Karpas-422 (cell line): ENCODE data around the gene BPIFB2. TPM values are rescaled to one million over a fixed set of nuclear protein-coding genes. Genes with fewer than 3 reads are reported as not detected.

Experiments
- DNase-seq: peaks from one replicate; pipeline ENCODE4 v3.0.0-alpha.2; 2015
- H2AFZ ChIP-seq: fragments of 200-600 bp; sonication (generic); 2 replicates; pipeline ENCODE4 v1.6.1; 2014; ENCODE audit warnings: antibody characterized with exemption, low read length, mixed read lengths
- H3K27ac ChIP-seq: fragments of 200-600 bp; sonication (generic); 2 replicates; pipeline ENCODE4 v1.5.1; 2014; ENCODE audit warnings: mild to moderate bottlenecking, low read length, moderate library complexity
- H3K27me3 ChIP-seq: fragments of 200-600 bp; sonication (generic); 2 replicates; pipeline ENCODE4 v1.6.1; 2014; ENCODE audit warnings: low read length, mixed read lengths
- H3K36me3 ChIP-seq: fragments of 200-600 bp; sonication (generic); 2 replicates; pipeline ENCODE4 v1.6.1; 2014; ENCODE audit warnings: low read length, mixed read lengths; ENCODE audit not compliant: insufficient read depth
- H3K4me1 ChIP-seq: fragments of 200-600 bp; sonication (generic); 2 replicates; pipeline ENCODE4 v1.6.1; 2014; ENCODE audit warnings: mild to moderate bottlenecking, low read length, mixed read lengths
- H3K4me2 ChIP-seq: fragments of 200-600 bp; sonication (generic); 2 replicates; pipeline ENCODE4 v1.6.1; 2014; ENCODE audit warnings: low read length, low read depth, mild to moderate bottlenecking; ENCODE audit not compliant: poor library complexity, severe bottlenecking
- H3K4me3 ChIP-seq: fragments of 200-600 bp; sonication (generic); 2 replicates; pipeline ENCODE4 v1.5.1; 2014; ENCODE audit warnings: mild to moderate bottlenecking, antibody characterized with exemption, low read length, mixed read lengths
- H3K79me2 ChIP-seq: fragments of 200-600 bp; sonication (generic); 2 replicates; pipeline ENCODE4 v1.6.1; 2014; ENCODE audit warnings: mild to moderate bottlenecking, low read length, mixed read lengths
- H3K9ac ChIP-seq: fragments of 200-600 bp; sonication (generic); 2 replicates; pipeline ENCODE4 v1.6.0; 2014; ENCODE audit warnings: low read length
- H3K9me2 ChIP-seq: fragments of 200-600 bp; sonication (generic), shearing (Covaris generic); replicated peaks from 2 replicates; pipeline ENCODE4 v1.6.0; 2014; ENCODE audit warnings: mild to moderate bottlenecking, low read length, moderate library complexity; ENCODE audit not compliant: insufficient read depth
- H3K9me3 ChIP-seq: fragments of 300-700, 200-600 bp; sonication (generic); 2 replicates; pipeline ENCODE4 v1.6.1; 2014; ENCODE audit warnings: low read length, mixed read lengths
- H4K20me1 ChIP-seq: fragments of 200-600 bp; sonication (generic); 2 replicates; pipeline ENCODE4 v1.6.1; 2014; ENCODE audit warnings: mild to moderate bottlenecking, antibody characterized with exemption, low read length, low read depth; ENCODE audit not compliant: insufficient read depth
- total RNA-seq: library from RNA; depleted of rRNA; stranded (reverse); fragments of >200 nt; shearing (Covaris generic); gene quantifications from 2 replicates; pipeline ENCODE4 v1.2.3, GENCODE V29; 2014; ENCODE audit warnings: low replicate concordance

Gene BPIFB2
- total RNA-seq, 1 experiment from 2014 or later = not detected

DNA sequence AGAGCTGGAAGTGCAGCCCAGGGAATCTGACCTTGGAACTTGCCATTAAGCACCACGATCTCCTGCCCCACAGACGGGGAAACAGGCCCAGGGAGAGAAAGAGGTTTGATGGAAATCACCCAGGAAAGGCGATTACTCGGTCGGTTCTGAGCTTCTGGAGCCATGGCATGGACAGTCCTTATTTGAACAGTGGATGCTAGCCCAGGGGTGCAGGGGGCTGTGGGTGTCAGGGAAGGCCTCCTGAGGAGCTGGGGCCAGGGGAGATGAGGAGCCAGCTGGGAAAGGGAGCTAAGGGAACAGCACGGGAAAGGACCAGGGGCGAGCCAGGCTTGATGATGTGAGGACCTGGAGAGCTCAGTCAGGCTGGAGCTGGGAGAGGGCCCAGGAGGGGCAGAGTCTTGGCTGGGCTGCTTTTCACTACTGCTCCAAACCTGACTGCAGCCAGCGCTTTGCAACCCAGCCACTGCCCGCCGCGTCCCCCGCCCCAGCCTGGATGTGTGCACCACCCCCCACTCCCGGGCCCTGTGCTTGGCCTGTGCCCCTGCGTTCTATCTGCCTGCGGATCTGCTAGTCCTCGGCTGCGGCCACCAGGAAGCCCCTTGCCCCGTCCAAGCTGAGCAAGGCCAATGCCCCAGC lies 21.1 kb upstream of the BPIFB2 start:
- no peaks in the 10 kb centered on the region for H3K9me3 ChIP-seq
- H3K79me2 ChIP-seq = no peaks in the 10 kb centered on the region
- no peak overlapping the region for H3K4me3 ChIP-seq
- no peak overlapping the region for H2AFZ ChIP-seq
- H3K27me3 ChIP-seq = no peaks in the 10 kb centered on the region
- H3K9me2 ChIP-seq = no peaks in the 10 kb centered on the region
- no peak for DNase-seq
- H3K36me3 ChIP-seq = no peaks in the 10 kb centered on the region
- no peak overlapping the region for H3K27ac ChIP-seq
- H4K20me1 ChIP-seq = no peaks in the 10 kb centered on the region
- no peak overlapping the region for H3K9ac ChIP-seq
- H3K4me2 ChIP-seq = no peak overlapping the region
- no peaks in the 10 kb centered on the region for H3K4me1 ChIP-seq

DNA sequence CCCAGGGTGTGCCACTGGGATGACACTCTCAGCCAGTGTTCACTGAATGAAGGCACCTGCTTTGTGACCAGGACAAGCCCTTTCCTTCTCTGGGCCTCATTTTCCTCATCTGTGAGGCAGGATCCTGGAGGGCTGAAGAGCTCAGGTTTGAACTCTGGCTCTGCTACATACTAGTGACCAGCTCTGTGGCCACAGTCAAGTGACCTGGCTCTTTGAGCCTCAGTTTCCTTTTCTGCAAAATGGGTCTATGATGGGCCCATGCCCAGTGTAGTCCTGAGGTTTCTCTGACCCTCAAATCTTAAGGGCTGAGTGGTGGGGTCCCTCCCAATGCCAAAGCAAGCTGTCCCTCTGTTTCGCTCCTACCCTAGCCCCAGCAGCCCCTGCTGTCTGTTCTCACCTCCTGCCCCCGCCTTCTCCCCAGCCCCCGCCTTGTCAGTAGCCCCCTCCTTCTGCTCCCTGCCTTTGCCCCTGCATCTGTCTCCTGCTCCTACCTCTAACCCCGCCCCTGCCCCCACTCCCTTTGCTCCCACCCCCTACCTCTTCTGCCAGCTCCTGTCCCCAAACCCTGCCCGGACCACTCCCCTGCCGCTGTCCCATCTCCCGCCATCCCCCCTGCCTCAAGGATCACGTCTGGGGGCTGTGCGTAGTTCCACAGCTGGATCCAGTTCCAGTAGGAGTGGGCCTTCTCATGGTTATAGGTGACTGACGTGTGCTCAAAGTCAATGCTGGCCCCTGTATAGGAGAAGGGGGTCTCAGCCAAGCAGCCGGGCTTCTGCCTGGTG lies 20.3 kb upstream of the BPIFB2 start:
- no peak overlapping the region for H2AFZ ChIP-seq
- H3K27me3 ChIP-seq = no peaks in the 10 kb centered on the region
- H3K9ac ChIP-seq = no peak overlapping the region
- DNase-seq = no peak
- no peaks in the 10 kb centered on the region for H3K4me1 ChIP-seq
- H3K27ac ChIP-seq = no peak overlapping the region
- no peaks in the 10 kb centered on the region for H3K36me3 ChIP-seq
- no peaks in the 10 kb centered on the region for H3K9me3 ChIP-seq
- H3K4me3 ChIP-seq = no peak overlapping the region
- no peaks in the 10 kb centered on the region for H3K9me2 ChIP-seq
- H3K4me2 ChIP-seq = no peak overlapping the region
- H4K20me1 ChIP-seq = no peaks in the 10 kb centered on the region
- H3K79me2 ChIP-seq = no peaks in the 10 kb centered on the region

DNA sequence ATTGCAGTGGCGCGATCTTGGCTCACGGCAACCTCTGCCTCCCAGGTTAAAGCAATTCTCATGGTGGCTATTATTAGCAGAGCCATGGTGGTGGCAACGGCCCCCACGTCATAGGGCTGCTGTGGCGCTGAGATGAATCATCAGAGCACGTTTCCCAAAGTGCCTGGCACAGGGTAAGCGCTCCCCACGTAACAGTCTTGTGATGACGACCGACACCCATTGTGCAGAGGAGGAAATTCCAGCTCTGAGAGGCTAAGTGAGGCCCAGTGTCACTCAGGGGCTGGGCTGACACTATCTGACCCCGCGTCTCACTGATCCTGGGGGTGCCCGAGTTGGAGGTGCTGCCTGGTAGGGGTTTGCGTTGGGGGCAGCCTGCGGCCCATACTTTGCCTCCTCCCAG lies 19.5 kb upstream of the BPIFB2 start:
- Histone ChIP-seq H3K4me3 (no peak overlapping the region), H4K20me1 (no peaks in the 10 kb centered on the region), H2AFZ (no peak overlapping the region), H3K9me2 (no peaks in the 10 kb centered on the region), H3K4me1 (no peaks in the 10 kb centered on the region), H3K4me2 (no peak overlapping the region), H3K79me2 (no peaks in the 10 kb centered on the region), H3K9ac (no peak overlapping the region), H3K9me3 (no peaks in the 10 kb centered on the region), H3K27ac (no peak overlapping the region), H3K27me3 (no peaks in the 10 kb centered on the region), H3K36me3 (no peaks in the 10 kb centered on the region)
- no peak for DNase-seq

DNA sequence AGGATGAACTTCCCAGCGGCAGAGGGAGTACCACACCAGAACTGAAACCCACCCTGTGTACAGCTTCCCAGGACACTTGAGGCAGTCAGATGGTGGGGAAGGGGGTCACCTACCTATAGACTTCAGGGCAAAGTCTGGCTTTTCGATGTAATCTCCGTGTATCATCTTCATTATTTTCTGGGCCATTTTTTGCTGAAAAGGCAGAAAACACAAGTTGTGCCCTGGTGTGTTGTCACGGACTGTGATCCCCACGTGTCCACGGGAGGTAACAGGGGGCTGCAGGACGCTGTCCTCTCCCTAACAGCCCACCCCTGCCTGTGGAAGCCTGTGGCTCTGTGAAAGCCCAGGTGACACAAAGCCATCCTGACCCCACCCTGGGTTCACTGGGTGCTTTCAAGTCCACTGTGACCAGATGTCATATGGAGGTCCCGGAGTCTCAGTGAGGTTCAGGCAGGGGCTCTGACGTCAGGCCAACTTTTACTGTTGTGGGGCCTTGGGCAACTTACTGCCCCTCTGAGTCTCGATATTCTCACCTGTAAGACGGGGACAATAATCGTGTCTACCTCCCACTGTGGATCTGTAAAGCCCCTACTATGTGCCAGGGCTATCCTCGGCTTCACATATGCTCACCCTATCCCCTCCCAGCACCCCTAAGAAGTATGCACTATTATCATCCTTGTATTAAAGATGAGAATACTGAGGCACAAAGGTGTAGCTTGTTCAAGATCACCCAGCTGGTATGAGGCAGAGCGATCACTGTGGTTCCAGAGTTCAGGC lies 17.8 kb upstream of the BPIFB2 start:
- Histone ChIP-seq H3K9me3 (no peaks in the 10 kb centered on the region), H2AFZ (no peak overlapping the region), H4K20me1 (no peaks in the 10 kb centered on the region), H3K9me2 (no peaks in the 10 kb centered on the region), H3K4me2 (no peak overlapping the region), H3K36me3 (no peaks in the 10 kb centered on the region), H3K27ac (no peak overlapping the region), H3K79me2 (no peaks in the 10 kb centered on the region), H3K27me3 (no peaks in the 10 kb centered on the region), H3K4me3 (no peak overlapping the region), H3K4me1 (no peaks in the 10 kb centered on the region), H3K9ac (no peak overlapping the region)
- no peak for DNase-seq

DNA sequence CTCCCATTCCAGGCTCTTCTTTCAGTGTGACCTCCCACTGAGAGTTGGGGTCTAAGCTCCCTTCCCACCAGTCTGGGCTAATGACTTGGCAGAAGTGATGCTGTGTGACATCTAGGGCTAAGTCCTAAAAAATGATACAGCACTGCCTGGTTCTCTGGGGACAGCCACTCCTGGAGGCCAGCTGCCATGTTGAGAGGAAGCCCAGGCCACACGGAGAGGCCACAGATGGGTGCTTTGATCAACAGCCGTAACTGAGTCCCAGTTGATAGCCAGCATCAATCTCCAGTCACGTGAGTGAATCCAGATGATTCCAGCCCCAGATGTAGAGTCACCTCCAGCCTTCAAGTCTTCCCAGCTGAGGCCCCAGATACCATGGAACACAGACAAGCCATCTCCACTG lies 17.1 kb upstream of the BPIFB2 start:
- DNase-seq = no peak
- H3K36me3 ChIP-seq = no peaks in the 10 kb centered on the region
- H3K4me2 ChIP-seq = no peak overlapping the region
- no peaks in the 10 kb centered on the region for H3K27me3 ChIP-seq
- no peaks in the 10 kb centered on the region for H3K79me2 ChIP-seq
- no peaks in the 10 kb centered on the region for H3K9me3 ChIP-seq
- H3K27ac ChIP-seq = no peak overlapping the region
- no peaks in the 10 kb centered on the region for H3K4me1 ChIP-seq
- H4K20me1 ChIP-seq = no peaks in the 10 kb centered on the region
- no peak overlapping the region for H3K4me3 ChIP-seq
- no peak overlapping the region for H3K9ac ChIP-seq
- H2AFZ ChIP-seq = no peak overlapping the region
- H3K9me2 ChIP-seq = no peaks in the 10 kb centered on the region

DNA sequence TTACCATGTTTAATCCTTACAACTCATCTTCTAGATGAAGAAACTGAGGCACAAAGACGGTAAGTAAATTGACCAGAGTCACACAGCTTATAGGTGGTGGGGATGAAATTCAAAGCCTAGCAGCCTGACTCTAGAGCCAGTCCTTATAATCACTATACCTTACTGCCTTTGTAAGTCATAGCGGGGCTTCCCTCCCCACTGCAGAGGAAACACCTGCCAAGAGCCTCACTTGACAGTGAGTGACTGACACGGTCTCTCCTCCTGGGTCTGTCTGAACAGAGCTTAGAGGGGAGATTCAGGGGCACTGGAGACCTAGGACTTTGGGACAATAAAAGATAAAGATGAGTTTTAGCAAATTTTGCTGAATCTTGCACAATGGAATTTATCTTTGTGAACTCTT lies 16.1 kb upstream of the BPIFB2 start:
- no peaks in the 10 kb centered on the region for H3K79me2 ChIP-seq
- H3K27me3 ChIP-seq = no peaks in the 10 kb centered on the region
- H3K36me3 ChIP-seq = no peaks in the 10 kb centered on the region
- H3K4me2 ChIP-seq = no peak overlapping the region
- no peak for DNase-seq
- H3K4me1 ChIP-seq = no peaks in the 10 kb centered on the region
- H3K9me2 ChIP-seq = no peaks in the 10 kb centered on the region
- no peak overlapping the region for H3K9ac ChIP-seq
- H3K4me3 ChIP-seq = no peak overlapping the region
- H3K9me3 ChIP-seq = no peaks in the 10 kb centered on the region
- H2AFZ ChIP-seq = no peak overlapping the region
- H3K27ac ChIP-seq = no peak overlapping the region
- H4K20me1 ChIP-seq = no peaks in the 10 kb centered on the region

DNA sequence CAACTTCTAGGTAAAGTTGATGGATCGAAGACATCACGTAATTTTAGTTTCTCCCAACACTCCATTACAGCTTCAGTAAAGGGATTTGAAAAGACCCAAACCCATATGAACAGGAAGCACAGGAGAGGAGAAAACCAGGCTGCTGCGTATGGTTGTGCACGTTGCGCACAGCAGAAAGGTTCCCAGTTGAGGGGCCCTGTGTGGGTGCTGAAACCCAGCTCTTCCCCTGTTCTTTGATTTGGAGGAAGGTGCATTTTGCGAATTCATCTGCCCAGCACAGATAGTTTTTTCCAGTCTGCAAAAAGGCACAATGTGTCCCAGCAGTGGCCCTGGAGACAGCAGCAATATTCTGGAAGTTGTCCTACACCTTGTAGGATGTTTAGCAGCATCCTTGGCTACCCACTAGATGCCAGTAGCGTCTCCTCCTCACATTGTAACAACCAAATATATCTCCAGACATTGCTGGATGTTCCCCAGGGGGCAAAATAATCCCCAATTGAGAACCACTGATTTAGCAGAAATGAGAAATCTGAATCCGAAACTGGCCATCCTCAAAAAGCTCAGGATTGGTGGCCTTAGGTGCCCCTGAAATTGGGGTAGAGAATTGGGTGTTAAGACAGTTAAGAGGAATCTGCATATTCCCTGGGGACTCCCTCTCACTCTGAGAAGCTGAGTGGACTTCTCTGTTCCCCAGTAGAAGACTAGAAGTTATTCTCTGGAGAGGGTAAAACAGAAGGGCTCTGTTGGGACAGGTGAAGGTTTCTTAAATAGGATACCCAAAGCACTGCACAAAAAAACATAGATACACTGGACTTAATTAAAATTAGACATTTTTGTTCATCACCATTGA lies 15.5 kb upstream of the BPIFB2 start:
- H3K4me1 ChIP-seq = no peaks in the 10 kb centered on the region
- no peak overlapping the region for H3K9ac ChIP-seq
- no peaks in the 10 kb centered on the region for H3K9me2 ChIP-seq
- H3K4me2 ChIP-seq = no peak overlapping the region
- H3K4me3 ChIP-seq = no peak overlapping the region
- H3K36me3 ChIP-seq = no peaks in the 10 kb centered on the region
- H2AFZ ChIP-seq = no peak overlapping the region
- H3K9me3 ChIP-seq = no peaks in the 10 kb centered on the region
- no peak overlapping the region for H3K27ac ChIP-seq
- no peaks in the 10 kb centered on the region for H4K20me1 ChIP-seq
- no peaks in the 10 kb centered on the region for H3K27me3 ChIP-seq
- peak; percentile 41 for DNase-seq
- no peaks in the 10 kb centered on the region for H3K79me2 ChIP-seq
